ENCODE measurements around the gene HLX. TPM values are rescaled to one million over a fixed set of nuclear protein-coding genes. Genes with fewer than 3 reads are reported as not detected.

Gene HLX
- total RNA-seq, 4 donors from 2014 or later = 4.2 to 18.4 (median 9.3) TPM

GRCh38 chr1:220902916-220903315 is 23.7 kb downstream of the HLX start:
- TF ChIP-seq POLR2AphosphoS5 (IDR thresholded peaks at IDR 0.05) (no peak), CTCF (IDR thresholded peaks at IDR 0.05) (no peak)
- in situ Hi-C loops (cut with MboI; ENCODE audit: low pct_ligation_motif_present in 1 of 4, low pct_unique_long_range_greater_than_20kb in 1 of 4, low sequenced_read_pairs in 3 of 4) = loop anchor here in 1 of 4 donors (25.0 kb wide), 1 partner anchor 309 kb away; no protein-coding TSS in a partner anchor
- H3K27ac ChIP-seq = no peak overlapping the region
- H3K4me1 ChIP-seq = no peaks in the 10 kb centered on the region
- H3K9me3 ChIP-seq = no peaks in the 10 kb centered on the region
- DNase-seq = no peak
- no peak overlapping the region for H3K4me3 ChIP-seq
- WGBS, 2 donors (ENCODE audit: low coverage in 1 of 2) = 71 to 84% methylated on average over 1 of the region's 1 CpG
- no peaks in the 10 kb centered on the region for H3K36me3 ChIP-seq
- peaks cover 3% of the 10 kb centered on the region for H3K27me3 ChIP-seq
- intact Hi-C loops (cut with DNase I; ENCODE audit: low total_unique reads) = no loop called here

GRCh38 chr1:220904876-220905275 is 25.6 kb downstream of the HLX start:
- no peak for DNase-seq
- Histone ChIP-seq H3K27ac (no peak overlapping the region), H3K36me3 (no peaks in the 10 kb centered on the region), H3K4me3 (no peak overlapping the region), H3K27me3 (peaks cover 3% of the 10 kb centered on the region), H3K9me3 (no peaks in the 10 kb centered on the region), H3K4me1 (no peaks in the 10 kb centered on the region)
- 84 to 100% methylated on average over 1 to 3 of the region's 3 CpGs for WGBS, 2 donors (ENCODE audit: low coverage in 1 of 2)
- TF ChIP-seq CTCF (IDR thresholded peaks at IDR 0.05) (no peak), POLR2A (IDR thresholded peaks at IDR 0.05) (no peak), EP300 (IDR thresholded peaks at IDR 0.05; ENCODE audit: low read depth) (no peak), POLR2AphosphoS5 (IDR thresholded peaks at IDR 0.05) (no peak)
- in situ Hi-C loops (cut with MboI; ENCODE audit: low pct_ligation_motif_present in 1 of 4, low pct_unique_long_range_greater_than_20kb in 1 of 4, low sequenced_read_pairs in 3 of 4) (loop anchor here in 1 of 4 donors (25.0 kb wide), 1 partner anchor 307 kb away; no protein-coding TSS in a partner anchor), intact Hi-C loops (cut with DNase I; ENCODE audit: low total_unique reads) (no loop called here)

- in situ Hi-C loops (cut with MboI; ENCODE audit: low pct_ligation_motif_present in 1 of 4, low pct_unique_long_range_greater_than_20kb in 1 of 4, low sequenced_read_pairs in 3 of 4) = loop anchor here in 1 of 4 donors (25.0 kb wide), 1 partner anchor 306 kb away; no protein-coding TSS in a partner anchor
- no peak for DNase-seq
- Histone ChIP-seq H3K27me3 (peaks cover 3% of the 10 kb centered on the region), H3K36me3 (no peaks in the 10 kb centered on the region), H3K27ac (no peak overlapping the region), H3K4me1 (no peaks in the 10 kb centered on the region), H3K4me3 (no peak overlapping the region), H3K9me3 (no peaks in the 10 kb centered on the region)
- intact Hi-C loops (cut with DNase I; ENCODE audit: low total_unique reads) = no loop called here
- TF ChIP-seq POLR2A (IDR thresholded peaks at IDR 0.05) (no peak), EP300 (IDR thresholded peaks at IDR 0.05; ENCODE audit: low read depth) (no peak)
- 56% methylated on average over 5 of the region's 5 CpGs; no CpG with 5 or more reads in 1 of the 2 donors for WGBS, 2 donors (ENCODE audit: low coverage in 1 of 2)
These were observed 26.7 kb downstream of the HLX start for GRCh38 chr1:220905650-220906560.

- DNase-seq = no peak
- Histone ChIP-seq H3K4me1 (no peaks in the 10 kb centered on the region), H3K4me3 (no peak overlapping the region), H3K27me3 (peaks cover 3% of the 10 kb centered on the region), H3K36me3 (no peaks in the 10 kb centered on the region), H3K9me3 (no peaks in the 10 kb centered on the region), H3K27ac (no peak overlapping the region)
- TF ChIP-seq CTCF (IDR thresholded peaks at IDR 0.05) (no peak), EP300 (IDR thresholded peaks at IDR 0.05; ENCODE audit: low read depth) (no peak), POLR2AphosphoS5 (IDR thresholded peaks at IDR 0.05) (no peak), POLR2A (IDR thresholded peaks at IDR 0.05) (no peak)
- in situ Hi-C loops (cut with MboI; ENCODE audit: low pct_ligation_motif_present in 1 of 4, low pct_unique_long_range_greater_than_20kb in 1 of 4, low sequenced_read_pairs in 3 of 4) (loop anchor here in 1 of 4 donors (25.0 kb wide), 1 partner anchor 306 kb away; no protein-coding TSS in a partner anchor), intact Hi-C loops (cut with DNase I; ENCODE audit: low total_unique reads) (no loop called here)
- WGBS, 2 donors (ENCODE audit: low coverage in 1 of 2) = 67 to 74% methylated on average over 1 to 2 of the region's 2 CpGs
These were observed 27.5 kb downstream of the HLX start for GRCh38 chr1:220906561-220907334.

Measured in transverse colon (tissue), 4 donors.